AG10803 (cell line): ENCODE data around the gene HMHB1.
A peak's percentile ranks its signal among the peaks of the same experiment; 100 is the strongest.

Experiments
- DNase-seq: peaks from one replicate; pipeline ENCODE4 v3.0.0; 2010; ENCODE audit warnings: low read depth
- H3K4me3 ChIP-seq: 2 replicates; pipeline ENCODE4 v1.5.1; 2011; ENCODE audit warnings: mild to moderate bottlenecking, low read length, control low read depth
- CTCF ChIP-seq: conservative IDR thresholded peaks from 2 replicates; pipeline ENCODE4 v1.5.1; 2011; ENCODE audit warnings: mild to moderate bottlenecking, low read length, control low read depth, inconsistent platforms

Gene HMHB1

DNA sequence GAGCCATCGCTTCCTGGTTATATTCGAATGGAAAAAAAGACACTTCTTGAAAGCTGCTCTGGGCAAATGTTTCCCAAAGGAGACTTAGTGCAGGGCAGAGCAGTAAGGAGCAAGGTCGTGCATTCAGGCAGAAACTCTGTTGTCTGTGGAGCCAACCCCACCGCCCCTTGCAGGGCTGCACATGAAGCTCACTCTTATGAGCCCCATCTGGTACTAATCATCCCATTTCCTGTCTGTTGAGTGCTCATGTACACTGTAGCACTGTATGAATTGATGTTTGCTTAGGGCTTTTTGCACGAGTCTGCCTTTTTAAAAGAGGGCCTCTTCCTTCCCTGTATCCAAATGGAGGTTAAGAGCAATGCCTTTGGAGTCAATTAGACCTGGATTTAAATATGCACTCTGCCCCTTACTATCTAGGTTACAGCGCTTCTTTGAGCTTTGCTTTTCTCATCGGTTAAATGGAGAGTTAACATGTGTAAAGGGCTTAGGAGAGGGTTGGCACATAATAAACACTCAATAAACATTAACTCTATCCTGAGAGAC lies 25.4 kb downstream of the HMHB1 start:
- H3K4me3 ChIP-seq = no peak overlapping the region
- DNase-seq = peak; percentile 89
- TF ChIP-seq CTCF = 0 out of 2 replicates have a peak, but pooled peaks have one; percentile 1

DNA sequence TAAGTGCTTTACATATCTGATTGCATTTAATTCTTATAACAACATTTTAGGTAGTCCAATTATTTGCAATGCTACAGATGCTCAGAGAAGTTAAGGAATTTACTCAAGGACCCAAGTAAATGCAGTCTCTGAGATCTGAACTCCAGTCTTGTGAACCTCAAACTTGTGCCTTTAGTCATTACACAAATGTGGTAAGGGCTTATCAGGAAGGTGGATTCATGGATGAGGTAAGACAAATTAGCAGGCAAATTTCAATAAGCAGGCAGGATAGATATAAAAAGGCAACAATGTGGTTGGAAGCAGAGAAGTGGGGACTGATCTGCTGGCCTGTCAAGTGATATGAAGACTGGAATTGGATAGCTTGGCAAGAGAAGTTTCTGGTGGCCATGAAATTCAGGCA lies 29.5 kb downstream of the HMHB1 start:
- H3K4me3 ChIP-seq = no peak overlapping the region
- no peak for DNase-seq
- TF ChIP-seq CTCF = no peak

DNA sequence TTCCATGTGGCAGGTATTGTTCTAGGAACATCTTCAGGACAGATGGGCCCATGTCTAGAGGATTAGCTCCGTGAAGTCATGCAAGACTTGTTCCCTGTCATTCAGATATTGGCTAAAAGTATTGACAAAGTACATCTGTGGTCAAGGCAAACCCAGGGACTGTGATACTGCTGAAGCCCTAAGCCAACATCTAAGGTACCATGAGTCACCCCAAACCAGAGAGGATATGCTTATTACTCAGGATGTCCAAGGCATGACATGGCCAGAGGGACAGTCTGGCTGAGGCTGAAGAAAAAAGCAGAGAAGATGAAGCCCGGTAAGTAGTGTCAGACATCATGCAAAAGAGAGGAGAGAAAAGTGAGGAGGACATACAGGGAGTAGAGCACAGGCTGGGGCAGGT lies 31.0 kb downstream of the HMHB1 start:
- DNase-seq = no peak
- no peak for TF ChIP-seq CTCF
- H3K4me3 ChIP-seq = no peak overlapping the region

- H3K4me3 ChIP-seq = no peak overlapping the region
- no peak for TF ChIP-seq CTCF
- DNase-seq = no peak
These were observed 31.5 kb downstream of the HMHB1 start for GRCh38 chr5:143843461-143843860.

DNA sequence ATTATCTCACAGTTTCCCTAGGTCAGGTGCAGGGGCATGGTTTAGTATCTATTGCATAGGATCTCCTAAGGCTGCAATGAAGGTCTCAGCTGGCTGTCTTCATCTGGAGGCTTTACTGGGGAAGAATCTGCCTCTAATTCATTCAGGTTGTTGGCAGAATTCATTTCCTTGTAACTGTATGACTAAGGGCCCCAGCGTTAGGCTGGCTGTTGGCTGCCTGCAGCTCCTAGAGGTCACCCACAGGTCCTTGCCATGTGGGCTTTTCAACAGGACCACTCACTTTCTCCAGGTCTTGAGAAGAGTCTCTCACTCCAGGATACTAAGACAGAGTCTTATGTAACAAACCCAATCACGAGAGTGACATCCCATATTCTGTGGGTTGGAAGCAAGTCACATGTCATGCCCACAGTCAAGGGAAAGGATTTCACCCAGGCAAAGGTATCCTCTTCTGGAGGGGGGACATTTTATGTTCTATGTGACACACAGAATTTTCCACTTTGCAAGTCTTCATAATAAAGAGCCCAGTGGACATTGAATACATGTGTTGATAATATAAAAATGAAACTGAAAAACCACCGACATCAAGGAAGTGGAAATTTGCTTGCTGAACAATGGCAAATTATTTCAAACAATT lies 38.2 kb downstream of the HMHB1 start:
- no peak for TF ChIP-seq CTCF
- no peak overlapping the region for H3K4me3 ChIP-seq
- peak; percentile 42 for DNase-seq

DNA sequence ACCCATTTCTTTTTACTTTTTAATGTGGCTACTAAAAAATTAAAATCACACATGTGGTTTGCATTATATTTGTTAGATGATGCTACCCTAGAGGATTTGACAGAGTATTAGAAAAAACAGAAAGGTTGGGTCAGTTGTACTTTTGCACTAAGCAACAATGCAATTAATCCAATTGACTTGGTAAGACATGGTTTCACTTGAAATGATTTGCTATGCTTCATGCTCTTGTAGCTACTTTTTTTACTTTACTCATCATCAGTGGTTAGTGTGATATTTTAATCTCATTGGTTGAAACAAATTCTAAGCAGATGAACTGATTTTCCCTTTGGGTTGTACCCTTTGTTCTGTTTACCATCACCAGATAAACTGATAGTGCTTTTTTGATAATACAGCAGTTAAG lies 39.4 kb downstream of the HMHB1 start:
- H3K4me3 ChIP-seq = no peak overlapping the region
- DNase-seq = no peak
- no peak for TF ChIP-seq CTCF

GRCh38 chr5:143860211-143860610 lies 48.2 kb downstream of the HMHB1 start:
- no peak for DNase-seq
- no peak overlapping the region for H3K4me3 ChIP-seq
- no peak for TF ChIP-seq CTCF
